Adipocyte (in vitro differentiated cells): ENCODE data around the gene TCERG1L.
"Not testable (repeated sequence)": the region's sequence is repeated elsewhere in the genome, so short reads cannot be mapped to it uniquely, and the experiment has no call there.

Experiments
- DNase-seq: peaks from one replicate; pipeline ENCODE4 v3.0.0-alpha.2; 2015; ENCODE audit warnings: low read depth
- H3K27me3 ChIP-seq: replicated peaks from 2 replicates; pipeline ENCODE4 v1.7.0; 2013; ENCODE audit warnings: mild to moderate bottlenecking, low read length, moderate library complexity; ENCODE audit not compliant: control insufficient read depth, insufficient read depth
- H3K36me3 ChIP-seq: 2 replicates; pipeline ENCODE4 v1.7.0; 2013; ENCODE audit warnings: low read length, mild to moderate bottlenecking, moderate library complexity; ENCODE audit not compliant: control insufficient read depth, insufficient read depth, severe bottlenecking
- H3K4me1 ChIP-seq: 2 replicates; pipeline ENCODE4 v1.7.0; 2013; ENCODE audit warnings: mild to moderate bottlenecking, low read length, moderate library complexity; ENCODE audit not compliant: control insufficient read depth, insufficient read depth
- H3K4me3 ChIP-seq: 2 replicates; pipeline ENCODE4 v1.7.0; 2013; ENCODE audit warnings: mild to moderate bottlenecking, low read length, moderate library complexity
- H3K9ac ChIP-seq: 2 replicates; pipeline ENCODE4 v1.7.0; 2013; ENCODE audit warnings: mild to moderate bottlenecking, low read length, moderate library complexity
- H3K9me3 ChIP-seq: 2 replicates; pipeline ENCODE4 v1.7.0; 2013; ENCODE audit warnings: mild to moderate bottlenecking, low read length, moderate library complexity; ENCODE audit not compliant: control insufficient read depth

TCERG1L gene

DNA sequence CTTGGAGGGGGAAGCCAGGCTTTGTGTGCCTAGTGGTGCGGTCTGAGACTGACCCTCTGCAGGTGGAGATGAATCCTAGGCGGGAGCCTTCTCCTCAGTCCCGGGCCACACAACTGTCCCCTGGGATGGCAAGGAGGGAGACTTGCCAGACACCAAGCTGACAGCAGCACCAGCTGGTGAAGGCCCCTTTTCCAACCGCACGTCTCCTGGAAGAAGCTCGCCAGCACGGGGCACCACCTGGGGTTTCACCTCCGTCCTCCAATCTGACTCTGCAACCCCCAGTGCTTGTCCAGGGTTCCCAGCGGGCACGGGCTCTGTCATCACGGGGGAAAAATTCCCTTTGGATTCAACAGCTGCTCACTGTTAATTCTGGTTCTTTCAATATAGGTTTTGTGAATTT is 34.2 kb upstream of the TCERG1L start:
- Histone ChIP-seq H3K9me3 (no peaks in the 10 kb centered on the region), H3K27me3 (no peaks in the 10 kb centered on the region), H3K36me3 (no peaks in the 10 kb centered on the region), H3K4me1 (no peaks in the 10 kb centered on the region), H3K4me3 (no peak overlapping the region), H3K9ac (no peak overlapping the region)
- no peak for DNase-seq

DNA sequence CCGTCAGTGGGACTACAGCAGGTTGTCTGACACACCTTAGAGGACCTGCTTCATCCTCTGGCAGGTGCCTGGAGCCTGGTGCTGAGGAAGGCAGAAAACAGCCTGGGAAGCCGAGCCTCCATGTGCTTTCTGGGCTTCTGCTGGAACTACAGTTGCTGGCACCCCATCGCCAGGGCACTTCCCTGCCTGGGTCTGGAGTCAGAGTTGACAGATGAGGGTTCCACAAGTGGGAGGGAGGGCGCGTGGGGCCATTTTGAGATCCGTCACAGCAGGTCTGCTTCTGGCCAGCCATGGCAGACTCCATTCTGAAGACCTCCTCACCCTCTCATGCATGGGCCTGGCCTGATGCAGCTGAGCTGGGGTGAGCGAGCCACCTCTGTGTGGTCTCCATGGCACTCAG is 33.2 kb upstream of the TCERG1L start:
- Histone ChIP-seq H3K36me3 (no peaks in the 10 kb centered on the region), H3K9me3 (no peaks in the 10 kb centered on the region), H3K4me1 (no peaks in the 10 kb centered on the region), H3K27me3 (no peaks in the 10 kb centered on the region), H3K9ac (no peak overlapping the region), H3K4me3 (no peak overlapping the region)
- DNase-seq: no peak

DNA sequence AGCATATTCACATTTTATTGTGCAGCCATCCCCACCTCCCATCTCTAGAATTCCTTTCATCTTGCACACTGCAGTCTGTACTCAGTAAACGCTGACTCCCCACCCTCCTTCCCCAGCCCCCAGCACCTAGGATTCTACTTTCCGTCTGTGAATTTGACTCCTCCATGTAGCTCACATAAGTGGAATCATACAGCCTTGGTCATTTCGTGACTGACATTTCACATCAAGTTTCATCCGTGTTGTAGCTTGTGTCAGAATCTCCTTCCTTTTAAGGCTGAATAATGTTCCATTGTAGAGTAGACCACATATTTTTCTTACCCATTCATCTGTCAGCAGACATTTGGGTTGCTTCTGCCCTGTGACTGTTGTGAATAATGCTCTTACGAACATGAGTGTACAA is 26.2 kb upstream of the TCERG1L start:
- DNase-seq: no peak
- H3K36me3 ChIP-seq: no peaks in the 10 kb centered on the region

DNA sequence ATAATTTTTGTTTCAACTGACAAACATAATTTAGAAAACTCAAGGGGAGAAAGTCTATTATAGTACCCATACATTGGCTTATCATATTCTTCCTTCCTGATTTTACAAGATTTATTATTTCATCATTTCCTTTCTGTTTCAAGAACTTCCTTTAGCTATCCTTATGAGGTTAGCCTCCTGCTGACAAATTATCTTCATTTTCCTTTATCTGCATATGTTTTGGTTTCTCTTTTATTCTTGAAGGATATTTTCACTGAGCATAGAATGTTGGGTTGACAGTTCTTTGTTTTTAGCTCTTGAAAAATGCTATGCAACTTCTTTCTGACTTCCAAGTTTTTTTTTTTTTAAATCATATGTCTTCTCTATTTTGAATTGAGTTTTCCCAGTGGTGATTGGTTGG is 21.3 kb upstream of the TCERG1L start:
- no peaks in the 10 kb centered on the region for H3K4me1 ChIP-seq
- no peaks in the 10 kb centered on the region for H3K36me3 ChIP-seq
- H3K9me3 ChIP-seq: peaks cover 3% of the 10 kb centered on the region
- H3K9ac ChIP-seq: no peak overlapping the region
- DNase-seq: no peak
- no peak overlapping the region for H3K4me3 ChIP-seq
- H3K27me3 ChIP-seq: no peaks in the 10 kb centered on the region

More for the DNA sequence above, 26.2 kb upstream of the TCERG1L start:
- Histone ChIP-seq H3K4me1 (no peaks in the 10 kb centered on the region), H3K27me3 (no peaks in the 10 kb centered on the region), H3K4me3 (no peak overlapping the region), H3K9me3 (peaks cover 2% of the 10 kb centered on the region), H3K9ac (no peak overlapping the region)

DNA sequence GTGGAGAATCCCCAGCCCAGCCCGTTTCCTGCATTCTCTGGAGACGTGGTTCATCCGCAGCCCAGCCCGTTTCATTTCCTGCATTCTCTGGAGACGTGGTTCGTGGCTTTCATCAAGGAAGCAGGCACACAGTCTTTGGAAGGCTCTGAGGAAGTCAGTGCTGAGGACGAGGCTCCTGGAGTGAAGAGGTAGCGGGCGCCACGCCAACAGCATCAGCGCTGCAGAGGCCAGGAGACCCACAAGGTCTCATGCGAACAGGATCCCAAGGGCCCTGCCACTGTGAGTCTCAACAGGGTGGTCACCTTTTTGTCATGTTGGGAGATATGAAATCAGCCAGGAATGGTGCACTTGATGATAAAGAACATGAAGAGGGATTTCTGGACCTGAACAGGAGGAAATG is 12.4 kb upstream of the TCERG1L start:
- no peak for DNase-seq
- Histone ChIP-seq H3K36me3 (no peaks in the 10 kb centered on the region), H3K9me3 (no peaks in the 10 kb centered on the region), H3K9ac (no peak overlapping the region), H3K4me3 (no peak overlapping the region), H3K27me3 (peaks cover 11% of the 10 kb centered on the region), H3K4me1 (no peaks in the 10 kb centered on the region)

DNA sequence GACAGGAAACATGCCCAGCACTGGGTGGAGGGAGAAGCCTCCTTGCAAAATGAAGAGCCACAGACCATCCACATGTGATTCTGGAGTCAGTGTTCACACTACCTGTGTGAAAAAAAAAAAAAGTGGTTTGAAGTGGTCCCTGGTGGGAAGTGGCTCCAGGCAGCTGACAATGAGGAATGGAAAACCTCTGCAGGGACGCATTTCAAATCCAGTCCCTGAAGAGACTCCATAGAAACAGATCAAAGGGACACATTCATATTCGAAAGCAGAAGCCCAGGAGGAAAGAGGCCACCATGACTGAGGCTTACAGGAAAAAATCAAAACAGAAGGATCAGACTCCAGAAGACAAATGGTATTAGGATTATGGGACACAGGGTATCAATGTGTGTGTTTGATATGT is 11.5 kb upstream of the TCERG1L start:
- no peak for DNase-seq
- Histone ChIP-seq H3K4me3 (no peak overlapping the region), H3K36me3 (no peaks in the 10 kb centered on the region), H3K27me3 (peaks cover 11% of the 10 kb centered on the region), H3K9ac (no peak overlapping the region), H3K9me3 (no peaks in the 10 kb centered on the region), H3K4me1 (no peaks in the 10 kb centered on the region)

DNA sequence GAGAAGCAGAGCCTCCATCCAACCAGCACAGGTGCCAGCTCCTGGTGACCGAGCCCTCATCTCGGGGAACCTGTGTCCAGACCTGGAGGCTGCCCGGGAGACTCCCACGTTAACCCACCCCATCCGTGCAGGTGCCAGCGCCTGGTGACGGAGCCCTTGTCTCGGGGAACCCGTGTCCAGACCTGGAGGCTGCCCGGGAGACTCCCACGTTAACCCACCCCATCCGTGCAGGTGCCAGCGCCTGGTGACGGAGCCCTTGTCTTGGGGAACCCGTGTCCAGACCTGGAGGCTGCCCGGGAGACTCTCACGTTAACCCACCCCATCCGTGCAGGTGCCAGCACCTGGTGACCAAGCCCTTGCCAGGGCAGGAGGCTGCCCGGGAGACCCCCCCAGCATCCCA is 11.1 kb upstream of the TCERG1L start:
- H3K4me1 ChIP-seq, H3K9me3 ChIP-seq, H3K4me3 ChIP-seq, DNase-seq, H3K36me3 ChIP-seq, H3K9ac ChIP-seq: not testable (repeated sequence)
- H3K27me3 ChIP-seq: peaks cover 14% of the 10 kb centered on the region

DNA sequence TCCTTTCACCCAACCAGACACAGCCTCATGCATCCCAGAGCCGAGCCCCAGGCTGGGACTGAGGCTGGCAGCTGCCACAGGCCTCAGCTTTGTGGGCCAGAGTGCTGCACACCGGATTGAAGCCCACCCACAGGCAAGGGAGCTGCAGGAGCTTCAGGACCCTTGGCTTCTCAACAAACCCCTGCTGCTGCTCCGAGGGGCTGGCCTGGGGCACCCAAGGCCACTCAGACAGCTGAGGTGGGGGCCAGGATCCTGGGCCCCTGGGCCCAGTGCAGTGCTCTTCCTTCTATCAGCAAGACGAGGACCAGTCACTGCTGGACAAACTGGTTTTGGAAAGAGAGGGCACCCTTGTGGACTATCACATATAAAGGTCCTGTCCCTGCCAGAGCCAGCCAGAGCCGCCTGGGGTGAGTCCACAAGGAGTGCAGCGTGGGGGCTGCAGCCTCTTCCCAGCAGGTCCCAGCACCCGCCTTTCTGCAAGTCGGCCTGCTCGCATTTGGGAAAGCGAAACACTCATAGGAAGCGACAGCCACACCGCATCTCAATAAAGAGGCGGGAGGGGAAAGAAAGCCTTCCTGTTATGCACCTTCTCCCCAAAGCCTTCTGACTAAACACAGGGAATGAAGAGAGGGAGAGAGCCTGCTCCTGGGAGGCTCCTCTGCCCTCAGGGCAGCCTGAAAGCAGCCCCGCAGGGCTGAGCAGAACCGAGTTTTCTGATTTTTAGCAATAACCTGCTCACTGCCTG is 9.5 kb upstream of the TCERG1L start:
- Histone ChIP-seq H3K9me3 (no peaks in the 10 kb centered on the region), H3K9ac (no peak overlapping the region), H3K36me3 (no peaks in the 10 kb centered on the region), H3K27me3 (peaks cover 20% of the 10 kb centered on the region), H3K4me1 (no peaks in the 10 kb centered on the region), H3K4me3 (no peak overlapping the region)
- no peak for DNase-seq

DNA sequence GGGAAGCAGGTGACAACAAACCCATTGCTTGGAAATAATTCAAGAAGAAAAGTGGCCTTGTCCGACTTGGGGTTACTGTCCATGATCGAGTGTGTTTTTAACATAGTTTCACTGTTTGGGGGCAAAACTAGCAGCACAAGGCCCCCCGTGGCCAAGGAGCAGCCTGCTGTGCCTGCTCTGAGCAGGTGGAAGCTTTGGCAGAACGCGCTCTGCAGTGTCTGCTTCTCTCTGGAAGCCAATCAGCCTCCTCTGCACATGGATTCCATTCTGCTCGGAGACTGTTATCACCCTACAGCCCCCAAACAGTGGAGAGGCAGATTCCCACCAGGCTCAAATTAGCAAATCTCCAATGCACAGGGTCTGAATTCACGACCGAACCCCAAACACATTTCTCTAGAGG is 7.3 kb upstream of the TCERG1L start:
- Histone ChIP-seq H3K4me1 (no peaks in the 10 kb centered on the region), H3K9ac (no peak overlapping the region), H3K4me3 (no peak overlapping the region), H3K9me3 (no peaks in the 10 kb centered on the region), H3K27me3 (peaks cover 29% of the 10 kb centered on the region), H3K36me3 (no peaks in the 10 kb centered on the region)
- DNase-seq: no peak

DNA sequence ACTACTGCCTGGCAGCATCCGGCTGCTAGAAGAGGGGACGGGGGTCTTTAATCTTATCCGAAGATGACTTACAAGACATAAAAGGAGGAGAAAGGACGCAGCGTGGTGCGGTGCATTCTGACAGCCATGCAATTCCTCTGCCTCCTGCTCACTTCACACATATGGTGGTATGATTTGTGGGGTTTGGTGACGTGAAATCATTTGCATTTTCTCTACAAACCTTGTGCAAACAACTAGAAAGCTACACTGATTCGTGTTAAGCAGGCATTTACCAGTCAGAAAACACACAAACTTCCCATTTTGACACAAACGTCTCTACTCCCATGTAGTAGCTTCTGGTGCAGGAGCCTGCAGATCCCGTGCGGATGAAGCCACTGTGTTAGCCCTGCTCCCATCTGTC is 6.8 kb upstream of the TCERG1L start:
- no peaks in the 10 kb centered on the region for H3K36me3 ChIP-seq
- no peak overlapping the region for H3K4me3 ChIP-seq
- no peaks in the 10 kb centered on the region for H3K4me1 ChIP-seq
- no peaks in the 10 kb centered on the region for H3K9me3 ChIP-seq
- no peak for DNase-seq
- peaks cover 34% of the 10 kb centered on the region for H3K27me3 ChIP-seq
- no peak overlapping the region for H3K9ac ChIP-seq

DNA sequence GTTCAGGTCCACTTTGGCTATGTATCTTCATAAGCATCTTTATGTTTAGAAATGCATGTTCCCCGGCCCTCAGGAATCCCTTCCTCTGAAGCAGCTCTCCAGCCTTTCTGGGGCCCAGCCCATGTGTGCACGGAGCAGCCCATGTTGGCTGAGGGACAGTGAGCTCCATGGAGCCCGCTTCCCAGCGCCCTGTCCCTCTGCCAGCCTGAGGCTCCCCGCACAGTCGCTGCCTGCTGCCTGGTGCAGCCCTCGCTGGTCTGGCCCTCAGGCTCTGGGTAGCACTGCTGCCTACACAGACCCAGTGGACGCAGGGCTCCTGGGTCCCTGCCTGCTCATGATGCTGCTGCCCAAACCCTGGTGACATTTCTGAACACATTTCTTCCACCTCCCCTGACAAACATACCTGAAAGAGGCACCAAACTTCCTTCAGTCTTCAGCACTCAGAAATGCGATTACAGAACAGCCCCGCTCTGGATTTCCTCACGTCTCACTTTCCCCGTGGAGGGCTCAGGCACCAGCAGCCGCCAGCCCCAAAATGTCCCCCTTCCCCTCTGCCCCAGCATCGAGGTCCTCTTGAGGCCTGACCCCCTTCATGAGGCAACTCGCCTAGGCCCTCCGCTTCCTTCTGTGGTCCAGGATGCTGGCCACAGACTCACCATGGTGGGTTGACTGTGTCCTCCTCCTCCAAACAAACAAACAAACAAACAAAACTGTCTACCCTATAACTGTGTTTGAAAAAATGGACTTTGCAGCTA is 5.0 kb upstream of the TCERG1L start:
- Histone ChIP-seq H3K27me3 (peaks cover 45% of the 10 kb centered on the region), H3K4me1 (no peaks in the 10 kb centered on the region), H3K36me3 (no peaks in the 10 kb centered on the region), H3K4me3 (no peak overlapping the region), H3K9ac (no peak overlapping the region), H3K9me3 (no peaks in the 10 kb centered on the region)
- DNase-seq: no peak
